Naive B cell (primary cell): Measurements from ENCODE around the gene NUP160. TPM values are rescaled to one million over a fixed set of nuclear protein-coding genes. Genes with fewer than 3 reads are reported as not detected.
"Not testable (repeated sequence)": the region's sequence is repeated elsewhere in the genome, so short reads cannot be mapped to it uniquely, and the experiment has no call there.

Experiments
- ATAC-seq, 2 donors: fragments of 150-1000 bp; cut with Tn5 transposase; 2 replicates each; pipeline ENCODE4 v1.10.0; 2021; ENCODE audit warnings: low read depth in 2 of 2, mild to moderate bottlenecking in 2 of 2, moderate library complexity in 2 of 2
- DNase-seq: peaks from one replicate; pipeline ENCODE4 v3.0.0; 2022
- H3K27ac Mint-ChIP-seq, 6 donors: one replicate each; pipeline ENCODE4 v1.8.0; 2020 to 2022; ENCODE audit warnings: mild to moderate bottlenecking in 6 of 6, mixed read lengths in 6 of 6, moderate library complexity in 5 of 6, inconsistent platforms in 2 of 6
- H3K27me3 Mint-ChIP-seq, 3 donors: one replicate each; pipeline ENCODE4 v1.8.0; 2021 to 2022; ENCODE audit warnings: mixed read lengths in 3 of 3, mild to moderate bottlenecking in 1 of 3
- H3K36me3 Mint-ChIP-seq, 2 donors: one replicate each; pipeline ENCODE4 v1.8.0; 2020 to 2022; ENCODE audit warnings: mixed read lengths in 2 of 2, inconsistent platforms in 1 of 2, mild to moderate bottlenecking in 1 of 2
- H3K4me1 Mint-ChIP-seq, 3 donors: one replicate each; pipeline ENCODE4 v1.8.0; 2020 to 2022; ENCODE audit warnings: mixed read lengths in 3 of 3, inconsistent platforms in 1 of 3, mild to moderate bottlenecking in 1 of 3, moderate library complexity in 1 of 3
- H3K4me3 Mint-ChIP-seq, 8 donors: one replicate each; pipeline ENCODE4 v1.8.0; 2020 to 2022; ENCODE audit warnings: mild to moderate bottlenecking in 8 of 8, mixed read lengths in 8 of 8, moderate library complexity in 8 of 8, inconsistent platforms in 2 of 8
- H3K9me3 Mint-ChIP-seq, 7 donors: one replicate each; pipeline ENCODE4 v1.8.0; 2020 to 2022; ENCODE audit warnings: mixed read lengths in 7 of 7, mild to moderate bottlenecking in 5 of 7, inconsistent platforms in 2 of 7, moderate library complexity in 1 of 7
- polyA plus RNA-seq, 6 donors: library from polyadenylated mRNA; unstranded; fragments of 300-500 nt; fragmentation: Illumina TruSeq; gene quantifications; one replicate each; pipeline ENCODE4 v1.2.3, GENCODE V29; 2021; ENCODE audit warnings: low read depth in 6 of 6

Gene NUP160
- polyA plus RNA-seq, 6 donors from 2014 or later: 25.7 to 57.4 (median 38.5) TPM

- not testable (repeated sequence) for DNase-seq, H3K9me3 Mint-ChIP-seq, ATAC-seq, H3K27me3 Mint-ChIP-seq, H3K4me3 Mint-ChIP-seq
- H3K27ac Mint-ChIP-seq: peak overlapping the region in 1 of 6 donors; percentile 58
- peaks cover 12 to 19% (median 16%) of the 10 kb centered on the region in 3 donors for H3K4me1 Mint-ChIP-seq
- H3K36me3 Mint-ChIP-seq: peaks cover 18 to 22% of the 10 kb centered on the region in 2 donors
These were observed 25.5 kb downstream of the NUP160 start for GRCh38 chr11:47822664-47823063.

- peak overlapping the region in 2 of 6 donors; percentile 4 to 66 for H3K27ac Mint-ChIP-seq
- peaks cover 0 to 4% (median 0%) of the 10 kb centered on the region in 7 donors for H3K9me3 Mint-ChIP-seq
- H3K4me3 Mint-ChIP-seq: no peak overlapping the region
- ATAC-seq (no peak), DNase-seq (no peak)
- no peaks in the 10 kb centered on the region for H3K27me3 Mint-ChIP-seq
- peaks cover 11 to 12% (median 12%) of the 10 kb centered on the region in 3 donors for H3K4me1 Mint-ChIP-seq
- H3K36me3 Mint-ChIP-seq: peaks cover 17 to 26% of the 10 kb centered on the region in 2 donors
These were observed 28.4 kb downstream of the NUP160 start for GRCh38 chr11:47819743-47820142.

GRCh38 chr11:47800759-47801158 lies 47.4 kb downstream of the NUP160 start:
- ATAC-seq (no peak), DNase-seq (no peak)
- H3K9me3 Mint-ChIP-seq: no peaks in the 10 kb centered on the region
- H3K27ac Mint-ChIP-seq: peak overlapping the region in 1 of 6 donors; percentile 97
- peaks cover 7 to 10% of the 10 kb centered on the region in 2 donors for H3K36me3 Mint-ChIP-seq
- peaks cover 0 to 4% (median 3%) of the 10 kb centered on the region in 3 donors for H3K4me1 Mint-ChIP-seq
- no peak overlapping the region for H3K4me3 Mint-ChIP-seq
- no peaks in the 10 kb centered on the region for H3K27me3 Mint-ChIP-seq

DNA sequence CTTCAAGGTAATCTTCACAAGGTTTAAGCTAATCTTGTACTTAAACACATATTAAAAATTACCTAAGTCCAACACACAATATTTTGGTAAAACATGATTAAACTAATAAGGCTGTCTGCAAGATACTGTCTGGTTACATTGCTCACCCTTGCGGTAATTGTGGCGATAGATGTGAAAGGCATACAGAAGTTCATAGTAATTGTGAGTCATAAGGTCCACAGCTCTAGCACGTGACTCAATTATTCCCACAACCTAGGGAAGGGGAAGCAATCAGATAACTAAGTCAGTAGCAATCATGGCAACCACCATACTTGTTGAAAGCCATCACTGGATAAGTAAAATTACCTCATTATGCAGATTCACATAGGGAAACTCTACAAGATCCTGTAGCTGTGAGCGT lies 50.5 kb downstream of the NUP160 start:
- Mint-ChIP-seq H3K36me3 (peaks cover 0 to 11% of the 10 kb centered on the region in 2 donors), H3K4me3 (no peak overlapping the region), H3K27me3 (no peaks in the 10 kb centered on the region), H3K9me3 (no peaks in the 10 kb centered on the region), H3K4me1 (peaks cover 0 to 4% (median 3%) of the 10 kb centered on the region in 3 donors), H3K27ac (peak overlapping the region in 2 of 6 donors; percentile 17 to 42)
- no peak for DNase-seq
- no peak for ATAC-seq

DNA sequence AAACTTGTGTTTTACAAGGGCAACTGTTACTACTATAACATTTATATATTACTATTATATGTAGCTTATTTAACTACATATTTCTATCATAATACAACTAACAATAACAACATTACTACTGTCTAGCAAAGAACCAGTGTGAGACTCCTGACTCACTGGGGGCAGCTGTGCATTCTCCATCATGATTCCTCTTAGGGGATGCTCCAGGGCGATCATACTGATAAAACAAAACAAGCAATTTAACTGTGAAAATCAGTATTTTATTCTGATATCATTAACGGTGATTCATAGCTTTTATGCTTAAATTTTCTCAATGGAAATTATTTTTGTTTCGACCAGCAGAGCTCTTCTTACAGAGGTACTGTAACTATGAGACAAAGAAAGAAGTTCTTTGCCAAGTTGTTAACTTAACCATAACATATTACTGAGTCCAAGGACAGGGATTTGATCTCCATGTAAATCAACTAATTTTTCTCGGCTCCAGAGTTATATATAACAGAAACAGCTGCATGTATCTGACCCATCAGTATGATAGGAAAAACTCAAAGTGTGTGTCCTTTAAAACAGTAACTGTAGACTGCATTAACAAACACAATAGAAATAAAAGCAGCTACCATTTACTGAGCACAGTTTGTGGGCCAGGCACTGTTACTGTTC lies 56.2 kb downstream of the NUP160 start:
- peak overlapping the region in 1 of 6 donors; percentile 47 for H3K27ac Mint-ChIP-seq
- H3K27me3 Mint-ChIP-seq: no peaks in the 10 kb centered on the region
- no peaks in the 10 kb centered on the region for H3K4me1 Mint-ChIP-seq
- no peak for ATAC-seq
- no peak overlapping the region for H3K4me3 Mint-ChIP-seq
- H3K36me3 Mint-ChIP-seq: peaks cover 8 to 15% of the 10 kb centered on the region in 2 donors
- DNase-seq: no peak
- H3K9me3 Mint-ChIP-seq: no peaks in the 10 kb centered on the region

DNA sequence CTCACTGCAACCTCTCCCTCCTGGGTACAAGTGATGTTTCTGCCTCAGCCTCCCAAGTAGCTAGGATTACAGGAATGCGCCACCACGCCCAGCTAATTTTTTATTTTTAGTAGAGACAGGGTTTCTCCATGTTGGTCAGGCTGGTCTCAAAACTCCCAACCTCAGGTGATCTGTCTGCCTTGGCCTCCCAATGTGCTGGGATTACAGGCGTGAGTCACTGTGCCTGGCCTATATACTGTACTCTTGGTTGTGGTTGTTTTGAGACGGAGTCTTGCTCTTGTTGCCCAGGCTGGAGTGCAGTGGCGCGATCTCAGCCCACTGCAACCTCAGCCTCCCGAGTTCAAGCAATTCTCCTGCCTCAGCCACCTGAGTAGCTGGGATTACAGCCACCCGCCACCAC lies 58.1 kb downstream of the NUP160 start:
- H3K9me3 Mint-ChIP-seq, H3K4me3 Mint-ChIP-seq, H3K4me1 Mint-ChIP-seq, ATAC-seq, DNase-seq, H3K27me3 Mint-ChIP-seq: not testable (repeated sequence)
- peak overlapping the region in 2 of 6 donors; percentile 49 to 78 for H3K27ac Mint-ChIP-seq
- peaks cover 17 to 24% of the 10 kb centered on the region in 2 donors for H3K36me3 Mint-ChIP-seq

GRCh38 chr11:47788181-47788580 lies 60.0 kb downstream of the NUP160 start:
- Mint-ChIP-seq H3K9me3 (no peaks in the 10 kb centered on the region), H3K4me1 (peaks cover 0 to 6% (median 0%) of the 10 kb centered on the region in 3 donors), H3K27ac (peak overlapping the region in 1 of 6 donors; percentile 32), H3K27me3 (no peaks in the 10 kb centered on the region), H3K36me3 (peaks cover 24 to 29% of the 10 kb centered on the region in 2 donors), H3K4me3 (no peak overlapping the region)
- no peak for DNase-seq
- no peak for ATAC-seq

GRCh38 chr11:47786373-47786772 lies 61.8 kb downstream of the NUP160 start:
- H3K27me3 Mint-ChIP-seq: no peaks in the 10 kb centered on the region
- H3K36me3 Mint-ChIP-seq: peaks cover 13 to 30% of the 10 kb centered on the region in 2 donors
- ATAC-seq (no peak), DNase-seq (no peak)
- H3K4me3 Mint-ChIP-seq: no peak overlapping the region
- no peaks in the 10 kb centered on the region for H3K9me3 Mint-ChIP-seq
- H3K4me1 Mint-ChIP-seq: peaks cover 0 to 6% (median 0%) of the 10 kb centered on the region in 3 donors
- peak overlapping the region in 1 of 6 donors; percentile 16 for H3K27ac Mint-ChIP-seq

- Mint-ChIP-seq H3K27ac (peak overlapping the region in 3 of 6 donors; percentile 26 to 67 (median 41)), H3K27me3 (no peaks in the 10 kb centered on the region), H3K36me3 (peaks cover 13 to 23% of the 10 kb centered on the region in 2 donors), H3K9me3 (no peaks in the 10 kb centered on the region), H3K4me3 (no peak overlapping the region), H3K4me1 (peaks cover 0 to 6% (median 0%) of the 10 kb centered on the region in 3 donors)
- ATAC-seq (no peak), DNase-seq (no peak)
These were observed 63.3 kb downstream of the NUP160 start for GRCh38 chr11:47784785-47785381.

DNA sequence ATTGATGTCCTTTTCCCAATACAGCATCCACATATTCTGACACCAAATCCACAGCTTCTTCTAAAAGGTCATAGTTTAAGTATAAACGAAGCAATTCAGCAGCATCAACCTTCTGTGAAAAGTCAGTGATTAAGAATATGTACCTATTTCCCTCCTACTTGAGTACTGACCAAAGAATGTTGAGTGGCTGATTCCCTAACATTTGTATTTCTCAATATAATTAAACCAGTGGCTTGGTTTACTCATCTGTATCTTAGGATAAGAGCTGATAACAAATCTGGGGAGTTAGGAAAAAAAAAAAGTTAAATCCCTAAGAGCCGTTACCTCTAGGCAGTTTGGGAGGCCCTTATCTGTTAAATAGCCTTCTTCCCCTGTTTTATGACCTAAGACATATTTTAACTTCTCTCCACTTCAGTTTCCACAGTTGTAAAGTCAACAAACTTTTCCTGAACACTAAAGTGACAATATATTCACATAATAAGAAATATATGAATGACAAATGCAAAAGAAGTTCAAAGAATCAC lies 65.0 kb downstream of the NUP160 start:
- no peak for ATAC-seq
- H3K4me3 Mint-ChIP-seq: no peak overlapping the region
- no peaks in the 10 kb centered on the region for H3K27me3 Mint-ChIP-seq
- H3K27ac Mint-ChIP-seq: peak overlapping the region in 1 of 6 donors; percentile 52
- no peak for DNase-seq
- no peaks in the 10 kb centered on the region for H3K9me3 Mint-ChIP-seq
- H3K36me3 Mint-ChIP-seq: peaks cover 15 to 23% of the 10 kb centered on the region in 2 donors
- peaks cover 0 to 6% (median 0%) of the 10 kb centered on the region in 3 donors for H3K4me1 Mint-ChIP-seq

DNA sequence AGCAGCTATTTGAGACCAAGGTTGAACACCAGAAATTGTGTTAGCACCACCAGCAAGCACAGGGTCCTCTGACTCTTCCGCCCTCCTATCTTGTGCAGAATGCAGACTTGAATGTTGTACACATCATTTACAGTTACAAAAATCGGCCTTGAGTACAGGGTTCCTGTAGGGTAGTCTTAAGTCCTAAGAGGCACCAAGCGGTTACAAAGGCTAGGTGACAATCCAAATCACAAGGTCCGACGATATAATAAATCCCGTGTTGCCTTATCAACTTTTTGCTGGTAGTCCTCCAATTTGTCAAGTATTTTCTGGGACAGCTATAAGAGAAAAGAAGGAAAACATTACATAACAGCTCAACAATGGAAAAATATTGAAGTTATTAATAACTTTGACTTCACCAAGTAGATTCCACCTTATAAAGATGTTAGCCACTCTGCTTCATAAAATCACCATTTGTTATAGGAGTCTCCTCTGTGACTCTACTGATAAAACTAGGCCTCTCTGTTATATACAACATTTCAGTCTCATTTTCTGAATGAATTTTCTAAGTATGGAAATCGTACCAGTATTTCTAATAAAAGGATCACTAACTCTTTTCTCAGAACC lies 69.2 kb downstream of the NUP160 start:
- ATAC-seq (no peak), DNase-seq (no peak)
- H3K36me3 Mint-ChIP-seq: peaks cover 5 to 18% of the 10 kb centered on the region in 2 donors
- no peak overlapping the region for H3K27ac Mint-ChIP-seq
- no peaks in the 10 kb centered on the region for H3K4me1 Mint-ChIP-seq
- no peak overlapping the region for H3K4me3 Mint-ChIP-seq
- no peaks in the 10 kb centered on the region for H3K9me3 Mint-ChIP-seq
- H3K27me3 Mint-ChIP-seq: no peaks in the 10 kb centered on the region

- peaks cover 0 to 3% (median 0%) of the 10 kb centered on the region in 3 donors for H3K4me1 Mint-ChIP-seq
- H3K36me3 Mint-ChIP-seq: peaks cover 5 to 8% of the 10 kb centered on the region in 2 donors
- DNase-seq (no peak), ATAC-seq (no peak)
- peak overlapping the region in 5 of 6 donors; percentile 8 to 86 (median 61) for H3K27ac Mint-ChIP-seq
- no peaks in the 10 kb centered on the region for H3K27me3 Mint-ChIP-seq
- H3K4me3 Mint-ChIP-seq: no peak overlapping the region
- H3K9me3 Mint-ChIP-seq: no peaks in the 10 kb centered on the region
These were observed 72.8 kb downstream of the NUP160 start for GRCh38 chr11:47775240-47775869.

GRCh38 chr11:47773882-47774281 lies 74.3 kb downstream of the NUP160 start:
- Mint-ChIP-seq H3K9me3 (no peaks in the 10 kb centered on the region), H3K27me3 (no peaks in the 10 kb centered on the region), H3K36me3 (peaks cover 2 to 8% of the 10 kb centered on the region in 2 donors), H3K27ac (no peak overlapping the region), H3K4me1 (peaks cover 0 to 6% (median 0%) of the 10 kb centered on the region in 3 donors), H3K4me3 (no peak overlapping the region)
- no peak for DNase-seq
- no peak for ATAC-seq
